MM.1S (cell line): ENCODE data around the gene DHPS.

ENCODE experiments used
- DNase-seq: peaks from one replicate; pipeline ENCODE4 v3.0.0-alpha.2; 2015
- H2AFZ ChIP-seq: fragments of 300-600 bp; sonication (generic); 2 replicates; pipeline ENCODE4 v1.6.0; 2016; ENCODE audit warnings: antibody characterized with exemption, low read length
- H3F3A ChIP-seq: fragments of 300-600 bp; sonication (generic); 2 replicates; pipeline ENCODE4 v1.6.1; 2016; ENCODE audit warnings: mild to moderate bottlenecking, antibody characterized with exemption, low read length, moderate library complexity, mixed read lengths; ENCODE audit not compliant: insufficient read depth
- H3K27ac ChIP-seq: fragments of 300-600 bp; sonication (generic); 2 replicates; pipeline ENCODE4 v1.5.1; 2016; ENCODE audit warnings: mild to moderate bottlenecking, low read length
- H3K27me3 ChIP-seq: fragments of 300-600 bp; sonication (generic); replicated peaks from 2 replicates; pipeline ENCODE4 v1.6.0; 2016; ENCODE audit warnings: low read length; ENCODE audit not compliant: insufficient read depth
- H3K36me3 ChIP-seq: fragments of 300-600 bp; sonication (generic); replicated peaks from 2 replicates; pipeline ENCODE4 v1.6.1; 2016; ENCODE audit warnings: mild to moderate bottlenecking, low read length, mixed read lengths; ENCODE audit not compliant: insufficient read depth
- H3K4me1 ChIP-seq: fragments of 300-600 bp; sonication (generic); 2 replicates; pipeline ENCODE4 v1.6.1; 2016; ENCODE audit warnings: low read length, mixed read lengths
- H3K4me2 ChIP-seq: fragments of 300-600 bp; sonication (generic); 2 replicates; pipeline ENCODE4 v1.6.0; 2016; ENCODE audit warnings: low read depth, low read length
- H3K4me3 ChIP-seq: fragments of 300-600 bp; sonication (generic); 2 replicates; pipeline ENCODE4 v1.5.1; 2016; ENCODE audit warnings: low read length, mixed read lengths
- H3K79me2 ChIP-seq: fragments of 300-600 bp; sonication (generic); 2 replicates; pipeline ENCODE4 v1.6.1; 2016; ENCODE audit warnings: mixed run types, low read length, mixed read lengths
- H3K9ac ChIP-seq: fragments of 300-600 bp; sonication (generic); 2 replicates; pipeline ENCODE4 v1.6.1; 2016; ENCODE audit warnings: low read length, mixed read lengths
- H3K9me2 ChIP-seq: fragments of 300-600 bp; sonication (generic); replicated peaks from 2 replicates; pipeline ENCODE4 v1.6.1; 2016; ENCODE audit warnings: mild to moderate bottlenecking, low read length, mixed read lengths; ENCODE audit not compliant: insufficient read depth
- H3K9me3 ChIP-seq: fragments of 300-600 bp; sonication (generic); replicated peaks from 2 replicates; pipeline ENCODE4 v1.6.1; 2016; ENCODE audit warnings: mild to moderate bottlenecking, low read length, mixed read lengths; ENCODE audit not compliant: insufficient read depth
- H4K20me1 ChIP-seq: fragments of 300-600 bp; sonication (generic); 2 replicates; pipeline ENCODE4 v1.6.1; 2016; ENCODE audit warnings: mild to moderate bottlenecking, low read length, moderate library complexity, mixed read lengths; ENCODE audit not compliant: insufficient read depth
- CTCF ChIP-seq: fragments of 300-600 bp; sonication (generic); IDR thresholded peaks from 2 replicates; pipeline ENCODE4 v1.5.1; 2016; ENCODE audit warnings: antibody characterized with exemption, low read length, mixed read lengths
- EZH2 ChIP-seq: fragments of 300-600 bp; sonication (generic); optimal IDR thresholded peaks from 2 replicates; pipeline ENCODE3; 2017; ENCODE audit warnings: low read depth, mild to moderate bottlenecking, antibody characterized with exemption, low read length, mixed read lengths
- EZH2phosphoT487 ChIP-seq: fragments of 300-600 bp; sonication (generic); IDR thresholded peaks from 2 replicates; pipeline ENCODE4 v1.6.1; 2018; ENCODE audit warnings: antibody characterized with exemption, low read length

The DHPS gene

GRCh38 chr19:12695514-12695913 is 13.8 kb upstream of the DHPS start:
- H3K4me3 ChIP-seq: peak overlapping the region; percentile 95
- peaks cover 8% of the 10 kb centered on the region; the same call in 1 of the 2 replicates for H3K4me1 ChIP-seq
- H3K36me3 ChIP-seq: no peaks in the 10 kb centered on the region
- H3K9me2 ChIP-seq: no peaks in the 10 kb centered on the region
- H3K9ac ChIP-seq: peak overlapping the region; percentile 76; the same call in 1 of the 2 replicates
- H3F3A ChIP-seq: peaks cover 17% of the 10 kb centered on the region
- H3K79me2 ChIP-seq: peaks cover 7% of the 10 kb centered on the region; the same call in 1 of the 2 replicates
- no peak overlapping the region for H3K27ac ChIP-seq
- H3K27me3 ChIP-seq: no peaks in the 10 kb centered on the region
- TF ChIP-seq CTCF: no peak
- no peak for TF ChIP-seq EZH2
- no peak for TF ChIP-seq EZH2phosphoT487
- no peak for DNase-seq
- H3K4me2 ChIP-seq: peak overlapping the region; percentile 91
- H4K20me1 ChIP-seq: no peaks in the 10 kb centered on the region
- 0 out of 2 replicates have a peak overlapping the region, but pooled peaks have one; percentile 95 for H2AFZ ChIP-seq
- H3K9me3 ChIP-seq: no peaks in the 10 kb centered on the region

GRCh38 chr19:12695096-12695495 is 13.4 kb upstream of the DHPS start:
- H3K9me2 ChIP-seq: no peaks in the 10 kb centered on the region
- peaks cover 17% of the 10 kb centered on the region for H3F3A ChIP-seq
- H3K4me2 ChIP-seq: 0 out of 2 replicates have a peak overlapping the region, but pooled peaks have one; percentile 91
- H3K4me3 ChIP-seq: no peak overlapping the region
- H3K27ac ChIP-seq: no peak overlapping the region
- no peaks in the 10 kb centered on the region for H3K9me3 ChIP-seq
- DNase-seq: no peak
- H3K36me3 ChIP-seq: no peaks in the 10 kb centered on the region
- peaks cover 8% of the 10 kb centered on the region; the same call in 1 of the 2 replicates for H3K4me1 ChIP-seq
- TF ChIP-seq EZH2phosphoT487 (no peak), CTCF (no peak), EZH2 (no peak)
- H3K27me3 ChIP-seq: no peaks in the 10 kb centered on the region
- no peak overlapping the region; the same call in 1 of the 2 replicates for H3K9ac ChIP-seq
- H4K20me1 ChIP-seq: no peaks in the 10 kb centered on the region
- no peak overlapping the region for H2AFZ ChIP-seq
- H3K79me2 ChIP-seq: peaks cover 7% of the 10 kb centered on the region; the same call in 1 of the 2 replicates

- Histone ChIP-seq H3K9ac (no peak overlapping the region), H3K4me1 (peaks cover 8% of the 10 kb centered on the region; the same call in 1 of the 2 replicates), H3K9me2 (no peaks in the 10 kb centered on the region), H3K4me2 (no peak overlapping the region), H4K20me1 (no peaks in the 10 kb centered on the region), H3K27me3 (no peaks in the 10 kb centered on the region), H3K9me3 (no peaks in the 10 kb centered on the region), H2AFZ (no peak overlapping the region), H3K79me2 (peaks cover 7% of the 10 kb centered on the region; the same call in 1 of the 2 replicates), H3K27ac (no peak overlapping the region), H3F3A (peaks cover 17% of the 10 kb centered on the region), H3K36me3 (no peaks in the 10 kb centered on the region), H3K4me3 (no peak overlapping the region)
- TF ChIP-seq EZH2 (no peak), EZH2phosphoT487 (no peak), CTCF (no peak)
- DNase-seq: no peak
Measured at GRCh38 chr19:12694641-12695040, 13.0 kb upstream of the DHPS start.
